Adipocyte (in vitro differentiated cells): ENCODE data around the gene CGNL1.

Experiments
- DNase-seq: peaks from one replicate; pipeline ENCODE4 v3.0.0-alpha.2; 2015; ENCODE audit warnings: low read depth
- H3K27me3 ChIP-seq: replicated peaks from 2 replicates; pipeline ENCODE4 v1.7.0; 2013; ENCODE audit warnings: mild to moderate bottlenecking, low read length, moderate library complexity; ENCODE audit not compliant: control insufficient read depth, insufficient read depth
- H3K36me3 ChIP-seq: 2 replicates; pipeline ENCODE4 v1.7.0; 2013; ENCODE audit warnings: low read length, mild to moderate bottlenecking, moderate library complexity; ENCODE audit not compliant: control insufficient read depth, insufficient read depth, severe bottlenecking
- H3K4me1 ChIP-seq: 2 replicates; pipeline ENCODE4 v1.7.0; 2013; ENCODE audit warnings: mild to moderate bottlenecking, low read length, moderate library complexity; ENCODE audit not compliant: control insufficient read depth, insufficient read depth
- H3K4me3 ChIP-seq: 2 replicates; pipeline ENCODE4 v1.7.0; 2013; ENCODE audit warnings: mild to moderate bottlenecking, low read length, moderate library complexity
- H3K9ac ChIP-seq: 2 replicates; pipeline ENCODE4 v1.7.0; 2013; ENCODE audit warnings: mild to moderate bottlenecking, low read length, moderate library complexity
- H3K9me3 ChIP-seq: 2 replicates; pipeline ENCODE4 v1.7.0; 2013; ENCODE audit warnings: mild to moderate bottlenecking, low read length, moderate library complexity; ENCODE audit not compliant: control insufficient read depth

The CGNL1 gene

DNA sequence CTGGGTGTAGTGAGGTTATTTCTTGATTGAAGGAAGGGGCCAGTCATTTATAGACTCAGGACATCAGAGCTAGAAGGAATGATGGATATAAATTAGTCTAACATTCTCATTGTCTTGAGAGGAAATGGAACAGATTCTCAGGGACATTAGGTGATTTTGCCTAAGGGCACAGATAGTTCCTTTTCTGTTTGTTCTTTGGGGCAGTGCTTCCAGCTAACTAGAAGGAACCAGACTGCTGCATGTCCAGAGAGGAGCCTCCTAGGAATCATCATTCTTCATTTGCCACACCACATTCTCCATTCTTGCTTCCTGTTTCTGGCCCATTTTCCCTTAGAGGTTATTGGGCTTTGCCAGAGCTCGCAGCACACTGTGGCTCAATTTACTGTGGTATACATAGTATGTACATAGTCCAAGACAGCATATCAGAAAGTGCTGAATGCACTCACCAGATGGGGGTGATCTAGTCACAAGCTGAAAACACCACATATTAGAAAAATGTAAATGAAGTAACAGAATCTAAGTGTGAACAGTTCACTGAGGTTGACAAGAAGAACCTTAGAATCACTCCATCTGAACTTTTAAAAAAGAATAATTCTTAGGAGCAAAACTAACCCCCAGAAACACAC, 152.7 kb downstream of the CGNL1 start:
- Histone ChIP-seq H3K9me3 (no peaks in the 10 kb centered on the region), H3K4me1 (peaks cover 4% of the 10 kb centered on the region), H3K4me3 (no peak overlapping the region), H3K9ac (no peak overlapping the region), H3K36me3 (no peaks in the 10 kb centered on the region), H3K27me3 (peaks cover 13% of the 10 kb centered on the region)
- no peak for DNase-seq

DNA sequence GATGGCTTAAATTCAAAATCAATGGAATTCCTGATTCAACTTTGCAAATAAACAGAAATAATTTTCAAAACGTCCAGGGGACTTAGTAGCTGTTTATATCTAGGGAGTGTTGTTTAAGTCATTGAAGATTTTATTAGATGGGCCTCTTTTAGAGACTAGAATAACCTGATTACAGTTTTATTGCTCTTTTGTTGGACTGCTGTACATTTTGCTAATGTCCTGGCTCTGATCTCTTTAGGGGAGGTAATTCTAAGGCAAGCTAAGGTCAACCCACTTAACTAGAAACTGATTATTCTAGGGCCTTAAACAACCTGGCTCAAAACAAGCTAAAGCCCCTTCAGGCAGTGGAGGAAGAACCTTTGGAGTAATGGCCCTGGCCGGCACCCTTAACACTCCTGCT, 153.4 kb downstream of the CGNL1 start:
- H3K9me3 ChIP-seq, result no peaks in the 10 kb centered on the region
- H3K9ac ChIP-seq, result no peak overlapping the region
- no peak overlapping the region for H3K4me3 ChIP-seq
- peaks cover 10% of the 10 kb centered on the region for H3K4me1 ChIP-seq
- H3K36me3 ChIP-seq, result no peaks in the 10 kb centered on the region
- DNase-seq, result no peak
- H3K27me3 ChIP-seq, result peaks cover 13% of the 10 kb centered on the region

DNA sequence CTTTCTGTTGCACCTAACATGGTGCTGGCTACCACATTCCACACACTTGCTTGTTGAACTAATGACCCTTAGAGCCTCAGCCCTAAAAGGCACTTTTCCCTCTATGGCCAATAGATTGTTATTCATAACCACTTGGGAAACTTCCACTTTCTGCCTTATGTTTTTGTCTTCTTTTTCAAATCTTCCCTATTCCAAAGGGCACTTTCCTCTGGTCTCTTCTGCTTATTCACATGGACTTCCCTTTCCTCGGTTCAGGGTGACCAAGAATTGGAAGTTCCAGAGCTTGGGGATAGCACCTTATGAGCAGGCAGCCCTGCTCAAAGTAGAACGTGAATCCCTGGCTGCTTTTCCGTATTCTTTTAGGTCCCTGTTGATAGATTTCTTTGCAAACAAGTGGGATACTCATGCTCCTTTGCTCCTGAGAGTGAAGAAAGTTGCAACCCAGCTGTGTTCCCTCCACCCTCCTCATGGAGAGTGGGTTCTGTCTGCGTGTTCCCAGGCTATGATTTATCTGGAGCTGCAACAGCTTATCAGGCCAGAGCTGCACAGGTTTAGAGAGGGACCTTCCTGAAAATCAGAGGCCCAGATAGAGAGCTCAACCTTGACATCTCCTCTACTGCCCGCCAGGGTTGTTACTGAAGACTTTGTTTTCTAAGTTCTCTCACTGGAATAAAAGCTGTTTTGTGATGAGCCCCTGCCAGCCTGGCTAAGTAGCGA, 156.6 kb downstream of the CGNL1 start:
- Histone ChIP-seq H3K4me3 (no peak overlapping the region), H3K27me3 (peaks cover 13% of the 10 kb centered on the region), H3K4me1 (peaks cover 17% of the 10 kb centered on the region), H3K9ac (no peak overlapping the region), H3K36me3 (no peaks in the 10 kb centered on the region), H3K9me3 (no peaks in the 10 kb centered on the region)
- DNase-seq, result no peak

DNA sequence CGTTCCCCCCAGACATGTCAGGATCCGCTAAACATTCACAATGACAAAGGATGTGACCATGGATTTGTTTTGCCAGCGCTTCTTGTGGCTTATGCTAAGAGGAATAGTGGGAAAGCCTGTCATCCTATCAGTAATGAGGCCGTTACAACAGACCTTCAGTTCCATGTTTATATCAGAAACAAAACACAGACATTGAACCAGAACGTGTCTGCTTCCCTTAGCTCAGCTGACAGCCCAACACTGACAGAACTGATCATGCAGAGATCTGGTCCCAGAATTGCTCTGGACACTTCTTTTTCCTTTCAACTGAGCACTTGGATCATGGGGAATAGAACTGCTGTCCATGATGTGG, 157.1 kb downstream of the CGNL1 start:
- Histone ChIP-seq H3K36me3 (no peaks in the 10 kb centered on the region), H3K4me3 (no peak overlapping the region), H3K27me3 (peaks cover 12% of the 10 kb centered on the region), H3K9ac (no peak overlapping the region), H3K9me3 (no peaks in the 10 kb centered on the region), H3K4me1 (peaks cover 17% of the 10 kb centered on the region)
- DNase-seq, result no peak

DNA sequence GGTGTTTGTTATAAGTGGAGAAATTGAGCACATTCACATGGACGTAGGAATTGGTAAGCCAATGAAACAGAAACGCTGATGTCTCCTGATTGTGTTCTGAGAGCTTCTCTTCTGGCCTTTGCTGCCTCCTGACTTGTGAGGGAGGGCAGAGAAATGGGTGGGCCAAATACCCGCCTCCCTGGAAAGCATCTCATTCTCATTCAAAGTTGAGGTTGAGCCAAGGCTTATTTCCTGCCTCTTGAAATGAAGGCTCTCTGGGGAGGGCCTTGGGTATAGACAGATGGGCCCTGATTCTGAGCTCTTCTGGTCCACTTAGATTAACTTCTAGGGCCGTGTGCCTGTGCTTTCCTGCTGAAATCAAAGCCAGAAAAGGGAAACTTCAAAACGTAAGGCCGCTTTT, 158.0 kb downstream of the CGNL1 start:
- Histone ChIP-seq H3K36me3 (no peaks in the 10 kb centered on the region), H3K4me1 (peaks cover 17% of the 10 kb centered on the region)

DNA sequence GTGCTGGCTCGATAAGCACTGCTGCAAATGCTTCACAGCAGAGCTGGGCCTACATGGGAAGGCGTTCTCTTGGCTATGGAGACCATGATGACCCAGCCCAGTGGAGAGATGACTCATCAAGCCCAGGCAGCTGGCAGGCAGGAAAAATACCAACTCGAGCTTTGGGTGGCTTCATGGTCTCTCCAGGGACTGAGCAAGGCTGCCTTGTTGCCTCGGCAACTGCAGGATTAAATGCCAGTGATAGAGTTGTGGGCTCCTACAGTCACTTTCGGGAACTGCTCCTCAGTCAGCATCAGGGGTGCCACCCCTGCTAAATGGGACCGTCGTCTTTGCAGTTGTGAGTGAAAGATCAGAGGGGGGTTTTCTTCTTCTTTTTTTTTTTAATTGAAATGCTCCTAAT, 160.8 kb downstream of the CGNL1 start:
- peaks cover 11% of the 10 kb centered on the region for H3K27me3 ChIP-seq
- H3K36me3 ChIP-seq, result no peaks in the 10 kb centered on the region
- no peak overlapping the region for H3K9ac ChIP-seq
- H3K4me1 ChIP-seq, result peaks cover 17% of the 10 kb centered on the region
- peak; percentile 79 for DNase-seq
- no peak overlapping the region for H3K4me3 ChIP-seq
- no peaks in the 10 kb centered on the region for H3K9me3 ChIP-seq

More for the DNA sequence above, 158.0 kb downstream of the CGNL1 start:
- Histone ChIP-seq H3K9ac (no peak overlapping the region), H3K27me3 (peaks cover 10% of the 10 kb centered on the region), H3K9me3 (no peaks in the 10 kb centered on the region), H3K4me3 (no peak overlapping the region)
- no peak for DNase-seq

DNA sequence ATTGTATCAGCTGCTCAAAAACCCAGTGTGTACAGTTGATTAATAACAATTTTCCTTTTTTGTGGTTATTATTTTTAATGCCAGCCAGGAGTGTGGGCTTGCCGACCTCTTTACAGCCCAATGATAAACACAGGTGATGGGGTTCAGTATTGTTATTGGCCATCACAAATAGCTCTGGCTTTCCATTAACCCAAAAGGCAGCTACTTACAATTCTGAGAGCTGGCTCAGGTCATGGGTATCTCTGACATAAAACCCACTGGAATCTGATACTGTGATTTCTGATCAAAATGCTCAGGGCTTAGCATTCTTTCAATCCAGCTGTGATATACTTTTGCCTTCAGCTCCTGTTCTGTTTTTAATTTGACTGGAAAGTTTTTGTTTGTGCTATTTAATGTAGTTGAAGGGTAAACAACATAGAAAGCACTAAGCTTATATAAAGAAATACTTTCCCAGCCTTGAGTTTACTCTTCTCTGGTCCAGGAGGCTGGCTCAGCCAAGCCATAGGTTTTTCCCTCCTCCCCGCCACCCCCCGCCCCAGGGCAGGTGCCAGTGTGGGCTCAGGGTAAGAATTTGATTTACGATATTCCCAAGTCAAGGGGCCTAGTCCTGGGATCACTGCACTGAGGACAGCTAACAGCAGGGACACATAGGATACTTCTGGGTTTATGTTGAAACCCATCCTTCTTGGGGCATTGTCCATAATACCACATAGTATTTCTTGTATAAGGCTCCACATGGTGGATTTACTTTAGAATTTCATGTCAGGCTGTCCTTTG, 161.4 kb downstream of the CGNL1 start:
- Histone ChIP-seq H3K27me3 (peaks cover 6% of the 10 kb centered on the region), H3K9ac (no peak overlapping the region), H3K4me1 (peaks cover 17% of the 10 kb centered on the region), H3K4me3 (no peak overlapping the region), H3K36me3 (no peaks in the 10 kb centered on the region), H3K9me3 (no peaks in the 10 kb centered on the region)
- DNase-seq, result no peak

DNA sequence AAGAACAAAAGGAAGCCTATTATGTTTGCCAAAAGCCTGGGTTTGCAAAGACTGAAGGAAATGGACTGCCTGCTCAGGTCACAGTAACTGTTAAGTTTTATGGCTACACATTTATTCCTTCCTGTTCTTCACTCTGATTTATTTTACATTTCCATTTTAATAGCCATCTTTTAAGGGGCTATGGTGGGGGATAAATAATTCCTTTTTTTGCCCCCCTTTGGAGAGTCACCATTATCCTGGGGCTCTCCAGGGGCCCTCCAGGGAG, 161.9 kb downstream of the CGNL1 start:
- H3K9ac ChIP-seq, result no peak overlapping the region
- no peak for DNase-seq
- H3K4me1 ChIP-seq, result peaks cover 17% of the 10 kb centered on the region
- no peak overlapping the region for H3K4me3 ChIP-seq
- no peaks in the 10 kb centered on the region for H3K9me3 ChIP-seq
- H3K36me3 ChIP-seq, result no peaks in the 10 kb centered on the region
- peaks cover 6% of the 10 kb centered on the region for H3K27me3 ChIP-seq

DNA sequence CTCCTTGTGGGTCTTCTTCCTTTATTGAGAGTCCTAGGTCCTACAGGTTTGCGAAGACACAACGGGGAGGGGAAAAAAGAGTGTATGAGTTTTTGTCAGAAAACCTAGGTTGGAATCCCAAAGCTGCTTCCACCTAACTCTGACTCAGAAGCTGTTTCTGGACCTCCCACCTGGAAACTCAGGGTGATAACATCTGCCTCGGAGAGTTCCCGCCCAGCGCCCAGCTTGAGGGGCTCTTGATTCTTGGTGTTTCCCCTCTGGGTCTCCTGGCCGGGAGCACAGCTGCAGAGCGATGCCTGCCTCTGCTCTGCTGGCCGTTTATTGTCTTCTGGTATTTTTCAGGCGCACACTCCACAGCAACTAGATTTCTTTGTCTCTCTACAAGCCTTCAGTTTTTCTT, 162.5 kb downstream of the CGNL1 start:
- H3K27me3 ChIP-seq, result peaks cover 12% of the 10 kb centered on the region
- no peak for DNase-seq

DNA sequence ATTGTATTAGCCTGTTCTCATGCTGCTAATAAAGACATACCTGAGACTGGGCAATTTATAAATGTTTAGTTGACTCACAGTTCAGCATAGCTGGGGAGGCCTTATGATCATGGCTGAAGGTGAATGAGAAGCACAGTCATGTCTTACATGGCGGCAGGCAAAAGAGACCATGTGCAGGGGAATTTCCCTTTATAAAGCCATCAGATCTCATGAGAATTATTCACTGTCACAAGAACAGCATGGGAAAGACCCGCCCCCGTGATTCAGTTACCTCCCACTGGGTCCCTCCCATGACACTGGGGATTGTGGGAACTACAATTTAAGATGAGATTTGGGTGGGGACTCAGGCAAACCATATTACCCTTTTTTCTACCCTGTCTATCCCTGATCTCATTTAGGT, 163.9 kb downstream of the CGNL1 start:
- no peak overlapping the region for H3K4me3 ChIP-seq
- no peaks in the 10 kb centered on the region for H3K36me3 ChIP-seq
- DNase-seq, result no peak

More for the DNA sequence above, 162.5 kb downstream of the CGNL1 start:
- Histone ChIP-seq H3K9me3 (no peaks in the 10 kb centered on the region), H3K9ac (no peak overlapping the region), H3K4me1 (peaks cover 17% of the 10 kb centered on the region), H3K4me3 (no peak overlapping the region), H3K36me3 (no peaks in the 10 kb centered on the region)

DNA sequence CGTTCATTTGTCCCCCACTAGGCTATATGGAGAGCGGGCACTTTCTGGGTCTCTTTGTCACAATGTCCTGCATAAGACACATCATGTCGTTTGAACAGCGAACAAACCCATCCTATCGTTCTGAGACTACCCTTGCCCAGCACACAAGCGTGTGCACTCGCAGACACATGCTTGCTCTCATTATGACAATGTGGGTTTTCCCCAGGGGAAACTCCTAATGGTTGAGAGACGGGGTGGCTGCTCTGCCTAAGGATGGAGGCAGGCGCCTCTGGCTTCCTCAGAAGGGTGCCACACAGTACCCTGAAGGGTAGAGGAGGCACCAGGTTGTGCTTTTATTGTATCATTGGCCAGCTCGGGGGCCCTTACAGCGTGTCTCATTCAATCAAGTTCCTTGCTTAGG, 164.4 kb downstream of the CGNL1 start:
- no peaks in the 10 kb centered on the region for H3K9me3 ChIP-seq
- no peaks in the 10 kb centered on the region for H3K36me3 ChIP-seq
- H3K4me3 ChIP-seq, result no peak overlapping the region
- no peak for DNase-seq
- H3K27me3 ChIP-seq, result peaks cover 30% of the 10 kb centered on the region
- H3K4me1 ChIP-seq, result peaks cover 11% of the 10 kb centered on the region
- H3K9ac ChIP-seq, result no peak overlapping the region

More for the DNA sequence above, 163.9 kb downstream of the CGNL1 start:
- H3K4me1 ChIP-seq, result peaks cover 11% of the 10 kb centered on the region
- H3K9me3 ChIP-seq, result no peaks in the 10 kb centered on the region
- H3K9ac ChIP-seq, result no peak overlapping the region
- H3K27me3 ChIP-seq, result peaks cover 24% of the 10 kb centered on the region
